GM21423 (cell line): ENCODE data around the gene PCDHGA3.
"Not testable (repeated sequence)": the region's sequence is repeated elsewhere in the genome, so short reads cannot be mapped to it uniquely, and the experiment has no call there.

ENCODE experiments used
- ATAC-seq: cut with Tn5 transposase; IDR thresholded peaks from one replicate; pipeline ENCODE4 v1.9.1; 2021; ENCODE audit warnings: mild to moderate bottlenecking, moderate library complexity; ENCODE audit not compliant: unreplicated experiment

Gene PCDHGA3

DNA sequence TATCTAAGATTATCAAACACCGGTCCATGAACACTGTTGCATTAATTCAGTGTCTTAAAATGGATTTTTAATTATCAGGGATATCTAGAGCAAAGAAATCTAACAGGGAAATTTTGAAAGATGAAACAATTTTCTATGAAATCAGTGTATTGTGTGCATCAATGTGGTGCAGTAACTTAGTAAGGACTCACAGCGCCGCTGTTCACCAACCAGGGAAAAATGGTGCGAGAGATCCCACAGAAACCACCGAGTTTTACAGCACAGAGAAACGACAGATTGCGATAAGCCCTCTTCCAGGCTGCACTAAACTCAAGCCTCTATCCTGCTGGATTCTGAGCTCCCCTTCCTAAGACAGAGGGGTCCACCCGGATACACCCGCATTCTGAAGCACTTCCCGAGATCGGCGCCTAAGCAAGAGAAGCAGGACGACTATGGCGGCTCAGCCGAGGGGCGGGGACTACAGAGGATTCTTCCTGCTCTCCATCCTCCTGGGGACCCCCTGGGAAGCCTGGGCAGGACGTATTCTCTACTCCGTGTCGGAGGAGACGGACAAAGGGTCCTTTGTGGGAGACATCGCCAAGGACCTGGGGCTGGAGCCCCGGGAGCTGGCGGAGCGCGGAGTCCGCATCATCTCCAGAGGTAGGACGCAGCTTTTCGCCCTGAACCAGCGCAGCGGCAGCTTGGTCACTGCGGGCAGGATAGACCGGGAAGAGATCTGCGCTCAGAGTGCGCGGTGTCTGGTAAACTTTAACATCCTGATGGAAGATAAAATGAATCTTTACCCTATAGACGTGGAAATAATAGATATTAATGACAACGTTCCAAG, 39.1 kb downstream of the PCDHGA3 start, which contains the start of gene PCDHGA7:
Gene PCDHGA7 (plus strand): TSS at position 274 of the 826 bp plus-strand sequence. CDS start 158 bp downstream, at position 432.
- no peak for ATAC-seq

GRCh38 chr5:141383345-141383744, 39.7 kb downstream of the PCDHGA3 start:
- no peak for ATAC-seq

- ATAC-seq = no peak
Observed at GRCh38 chr5:141384471-141385267, 41.0 kb downstream of the PCDHGA3 start.

DNA sequence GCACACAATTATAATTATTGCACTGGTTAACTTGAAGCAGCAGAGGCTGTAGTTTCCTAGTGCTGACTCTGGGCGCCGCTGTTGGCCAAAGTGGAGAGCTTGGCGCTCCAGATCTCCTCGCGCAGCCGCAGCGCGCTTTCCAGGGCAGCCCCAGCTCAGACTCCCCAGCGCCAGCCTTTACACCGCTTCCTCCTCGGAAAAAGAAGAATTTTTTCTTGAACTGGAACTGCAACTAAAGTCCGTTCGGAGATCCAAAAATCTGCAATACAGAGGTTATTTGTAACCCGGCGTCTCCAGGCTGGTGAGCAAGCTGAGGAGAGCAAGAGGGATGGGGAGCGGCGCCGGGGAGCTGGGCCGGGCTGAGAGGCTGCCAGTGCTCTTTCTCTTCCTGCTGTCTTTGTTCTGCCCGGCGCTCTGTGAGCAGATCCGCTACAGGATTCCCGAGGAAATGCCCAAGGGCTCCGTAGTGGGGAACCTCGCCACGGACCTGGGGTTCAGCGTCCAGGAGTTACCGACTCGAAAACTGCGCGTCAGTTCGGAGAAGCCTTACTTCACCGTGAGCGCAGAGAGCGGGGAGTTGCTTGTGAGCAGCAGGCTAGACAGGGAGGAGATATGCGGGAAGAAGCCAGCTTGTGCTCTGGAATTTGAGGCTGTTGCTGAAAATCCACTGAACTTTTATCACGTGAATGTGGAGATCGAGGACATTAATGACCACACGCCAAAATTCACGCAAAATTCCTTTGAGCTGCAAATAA, 44.1 kb downstream of the PCDHGA3 start, which contains the start of gene PCDHGB4:
Gene PCDHGB4 (plus strand): TSS at position 142 of the 755 bp plus-strand sequence. CDS start 187 bp downstream, at position 329.
- ATAC-seq = peak; percentile 79

- no peak for ATAC-seq
Observed at GRCh38 chr5:141388661-141389060, 45.0 kb downstream of the PCDHGA3 start.

DNA sequence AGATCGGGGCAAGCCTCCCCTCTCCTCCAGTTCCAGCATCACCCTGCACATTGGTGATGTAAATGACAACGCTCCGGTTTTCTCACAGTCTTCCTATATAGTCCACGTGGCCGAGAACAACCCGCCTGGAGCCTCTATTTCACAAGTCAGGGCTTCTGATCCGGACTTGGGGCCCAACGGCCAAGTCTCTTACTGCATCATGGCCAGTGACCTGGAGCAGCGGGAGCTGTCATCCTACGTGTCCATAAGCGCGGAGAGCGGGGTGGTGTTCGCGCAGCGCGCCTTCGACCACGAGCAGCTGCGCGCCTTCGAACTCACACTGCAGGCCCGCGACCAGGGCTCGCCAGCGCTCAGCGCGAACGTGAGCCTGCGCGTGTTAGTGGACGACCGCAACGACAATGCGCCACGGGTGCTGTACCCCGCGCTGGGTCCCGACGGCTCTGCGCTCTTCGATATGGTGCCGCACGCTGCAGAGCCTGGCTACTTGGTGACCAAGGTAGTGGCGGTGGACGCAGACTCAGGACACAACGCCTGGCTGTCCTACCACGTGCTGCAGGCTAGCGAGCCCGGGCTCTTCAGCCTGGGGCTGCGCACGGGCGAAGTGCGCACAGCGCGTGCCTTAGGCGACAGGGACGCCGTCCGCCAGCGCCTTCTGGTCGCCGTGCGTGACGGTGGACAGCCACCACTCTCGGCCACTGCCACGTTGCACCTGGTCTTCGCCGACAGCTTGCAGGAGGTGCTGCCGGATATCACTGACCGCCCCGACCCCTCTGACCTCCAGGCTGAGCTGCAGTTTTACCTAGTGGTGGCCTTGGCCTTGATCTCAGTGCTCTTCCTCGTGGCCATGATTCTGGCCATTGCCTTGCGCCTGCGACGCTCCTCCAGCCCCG, 45.8 kb downstream of the PCDHGA3 start:
- no peak for ATAC-seq

DNA sequence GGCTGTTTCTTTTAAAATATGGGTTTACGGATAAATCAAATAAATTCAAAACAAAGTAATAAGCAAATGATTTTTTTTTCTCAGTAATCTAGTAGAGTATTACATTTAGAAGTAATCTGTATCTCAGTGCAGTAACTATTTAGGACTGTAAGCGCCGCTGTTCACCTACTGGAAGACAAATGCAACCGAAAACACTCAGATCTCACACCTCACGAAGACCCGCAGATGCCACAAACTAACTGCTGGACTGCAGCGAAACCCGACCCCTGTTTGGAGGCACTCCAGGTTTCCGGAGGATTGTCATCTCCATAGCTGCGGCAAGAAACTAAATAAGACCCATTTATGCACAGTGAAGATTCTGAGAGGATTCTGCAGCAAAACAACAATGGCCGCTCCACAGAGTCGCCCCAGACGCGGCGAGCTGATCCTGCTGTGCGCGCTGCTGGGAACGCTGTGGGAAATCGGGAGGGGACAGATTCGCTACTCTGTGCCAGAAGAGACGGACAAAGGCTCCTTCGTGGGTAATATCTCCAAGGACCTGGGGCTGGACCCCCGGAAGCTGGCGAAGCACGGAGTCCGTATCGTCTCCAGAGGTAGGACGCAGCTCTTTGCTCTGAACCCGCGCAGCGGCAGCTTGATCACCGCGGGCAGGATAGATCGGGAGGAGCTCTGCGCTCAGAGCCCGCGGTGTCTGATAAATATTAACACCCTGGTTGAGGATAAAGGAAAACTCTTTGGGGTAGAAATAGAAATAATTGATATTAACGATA, 49.0 kb downstream of the PCDHGA3 start, which contains the start of gene PCDHGA8:
Gene PCDHGA8 (plus strand): TSS at position 205 of the 770 bp plus-strand sequence. CDS start 181 bp downstream, at position 386.
- no peak for ATAC-seq

GRCh38 chr5:141393267-141393666, 49.6 kb downstream of the PCDHGA3 start:
- ATAC-seq = no peak

GRCh38 chr5:141394401-141395187, 51.0 kb downstream of the PCDHGA3 start:
- ATAC-seq = not testable (repeated sequence)
